ENCODE results near the gene ALK.

DNA sequence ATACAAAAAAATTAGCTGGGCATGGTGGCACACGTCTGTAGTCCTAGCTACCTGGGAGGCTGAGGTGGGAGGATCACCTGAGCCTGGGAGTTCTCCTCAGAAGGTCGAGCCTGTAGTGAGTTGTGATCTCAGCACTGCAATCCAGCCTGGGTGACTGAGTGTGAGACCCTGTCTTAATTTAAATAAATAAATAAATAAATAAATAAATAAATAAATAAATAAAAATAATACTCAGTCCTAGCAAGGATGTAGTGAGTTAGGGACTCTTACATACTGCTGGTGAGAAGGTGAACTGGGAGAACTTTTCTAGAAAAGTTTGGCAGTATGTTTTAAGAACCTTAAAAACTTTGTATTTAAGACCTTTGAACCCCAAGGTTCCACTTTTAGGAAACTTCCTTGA is 576.1 kb downstream of the ALK start:
- TF ChIP-seq, protein P1, sequence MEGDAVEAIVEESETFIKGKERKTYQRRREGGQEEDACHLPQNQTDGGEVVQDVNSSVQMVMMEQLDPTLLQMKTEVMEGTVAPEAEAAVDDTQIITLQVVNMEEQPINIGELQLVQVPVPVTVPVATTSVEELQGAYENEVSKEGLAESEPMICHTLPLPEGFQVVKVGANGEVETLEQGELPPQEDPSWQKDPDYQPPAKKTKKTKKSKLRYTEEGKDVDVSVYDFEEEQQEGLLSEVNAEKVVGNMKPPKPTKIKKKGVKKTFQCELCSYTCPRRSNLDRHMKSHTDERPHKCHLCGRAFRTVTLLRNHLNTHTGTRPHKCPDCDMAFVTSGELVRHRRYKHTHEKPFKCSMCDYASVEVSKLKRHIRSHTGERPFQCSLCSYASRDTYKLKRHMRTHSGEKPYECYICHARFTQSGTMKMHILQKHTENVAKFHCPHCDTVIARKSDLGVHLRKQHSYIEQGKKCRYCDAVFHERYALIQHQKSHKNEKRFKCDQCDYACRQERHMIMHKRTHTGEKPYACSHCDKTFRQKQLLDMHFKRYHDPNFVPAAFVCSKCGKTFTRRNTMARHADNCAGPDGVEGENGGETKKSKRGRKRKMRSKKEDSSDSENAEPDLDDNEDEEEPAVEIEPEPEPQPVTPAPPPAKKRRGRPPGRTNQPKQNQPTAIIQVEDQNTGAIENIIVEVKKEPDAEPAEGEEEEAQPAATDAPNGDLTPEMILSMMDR (IDR thresholded peaks at IDR 0.05): no peak
- no peak for TF ChIP-seq POLR2A (IDR thresholded peaks at IDR 0.05)
